Mesenchymal stem cell (in vitro differentiated cells and primary cell): ENCODE measurements around the gene CD4.

Experiments used
- DNase-seq: peaks from one replicate; pipeline ENCODE4 v3.0.0-alpha.2; 2013
- H2AFZ ChIP-seq: one replicate; pipeline ENCODE4 v1.6.1; 2013; ENCODE audit warnings: low read depth, mild to moderate bottlenecking, control low read depth, inconsistent platforms, low read length, moderate library complexity
- H2AK5ac ChIP-seq: 2 replicates; pipeline ENCODE4 v1.6.1; 2013; ENCODE audit warnings: low read length, moderate library complexity, mild to moderate bottlenecking, inconsistent platforms; ENCODE audit not compliant: severe bottlenecking
- H2BK120ac ChIP-seq: one replicate; pipeline ENCODE4 v1.6.1; 2013; ENCODE audit warnings: low read depth, mild to moderate bottlenecking, inconsistent platforms, low read length, moderate library complexity
- H2BK12ac ChIP-seq, 2 experiments: one replicate each; pipeline ENCODE4 v1.6.1; 2013; ENCODE audit warnings: inconsistent platforms in 2 of 2, low read length in 2 of 2, mild to moderate bottlenecking in 2 of 2, moderate library complexity in 2 of 2, control low read depth in 1 of 2
- H2BK15ac ChIP-seq: one replicate; pipeline ENCODE4 v1.6.1; 2013; ENCODE audit warnings: mild to moderate bottlenecking, low read depth, inconsistent platforms; ENCODE audit not compliant: poor library complexity, severe bottlenecking
- H2BK5ac ChIP-seq: 2 replicates; pipeline ENCODE4 v1.6.1; 2013; ENCODE audit warnings: low read depth, mild to moderate bottlenecking, low read length, control low read depth, inconsistent platforms; ENCODE audit not compliant: poor library complexity, severe bottlenecking
- H3K14ac ChIP-seq, 2 experiments: one replicate each; pipeline ENCODE4 v1.6.1; 2013; ENCODE audit warnings: inconsistent platforms in 2 of 2, low read length in 2 of 2, control low read depth in 1 of 2, mild to moderate bottlenecking in 1 of 2, moderate library complexity in 1 of 2
- H3K18ac ChIP-seq, 2 experiments: one replicate each; pipeline ENCODE4 v1.6.1; 2013; ENCODE audit warnings: inconsistent platforms in 2 of 2, low read length in 2 of 2, control low read depth in 1 of 2, low read depth in 1 of 2, mild to moderate bottlenecking in 1 of 2
- H3K23ac ChIP-seq, 2 experiments: one replicate each; pipeline ENCODE4 v1.6.1; 2013; ENCODE audit warnings: inconsistent platforms in 2 of 2, low read length in 2 of 2, mild to moderate bottlenecking in 2 of 2, moderate library complexity in 2 of 2, control low read depth in 1 of 2
- H3K27ac ChIP-seq: 2 replicates; pipeline ENCODE4 v1.5.1; 2013; ENCODE audit warnings: mild to moderate bottlenecking, moderate library complexity, low read length, control low read depth, inconsistent platforms; ENCODE audit not compliant: poor library complexity, severe bottlenecking
- H3K27me3 ChIP-seq, 2 experiments: 2 replicates each; pipeline versions ENCODE4 v1.6.1 to v1.7.0; 2013; ENCODE audit warnings: low read length in 2 of 2, mild to moderate bottlenecking in 2 of 2, moderate library complexity in 2 of 2, control low read depth in 1 of 2, inconsistent platforms in 1 of 2; ENCODE audit not compliant: control insufficient read depth in 1 of 2, insufficient read depth in 1 of 2
- H3K36me3 ChIP-seq, 2 experiments: 2 replicates each; pipeline versions ENCODE4 v1.6.1 to v1.7.0; 2013; ENCODE audit warnings: low read length in 2 of 2, control low read depth in 1 of 2, inconsistent platforms in 1 of 2, low read depth in 1 of 2, mild to moderate bottlenecking in 1 of 2; ENCODE audit not compliant: insufficient read depth in 2 of 2, control insufficient read depth in 1 of 2
- H3K4ac ChIP-seq, 2 experiments: one replicate each; pipeline ENCODE4 v1.6.1; 2013; ENCODE audit warnings: inconsistent platforms in 2 of 2, low read length in 2 of 2, mild to moderate bottlenecking in 2 of 2, moderate library complexity in 2 of 2, control low read depth in 1 of 2, low read depth in 1 of 2
- H3K4me1 ChIP-seq: 2 replicates; pipeline ENCODE4 v1.6.1; 2013; ENCODE audit warnings: low read depth, low read length, control low read depth; ENCODE audit not compliant: control insufficient read depth, insufficient read depth
- H3K4me2 ChIP-seq: 2 replicates; pipeline ENCODE4 v1.6.1; 2013; ENCODE audit warnings: low read length, mild to moderate bottlenecking, inconsistent platforms; ENCODE audit not compliant: poor library complexity, severe bottlenecking
- H3K4me3 ChIP-seq, 2 experiments: 2 replicates each; pipeline versions ENCODE4 v1.5.1 to v1.7.0; 2013; ENCODE audit warnings: low read length in 2 of 2, mild to moderate bottlenecking in 2 of 2, control low read depth in 1 of 2, low read depth in 1 of 2; ENCODE audit not compliant: insufficient read depth in 1 of 2
- H3K79me1 ChIP-seq: replicated peaks from 2 replicates; pipeline ENCODE4 v1.6.1; 2013; ENCODE audit warnings: mild to moderate bottlenecking, control low read depth, low read length, inconsistent platforms; ENCODE audit not compliant: poor library complexity, severe bottlenecking
- H3K9ac ChIP-seq: 2 replicates; pipeline ENCODE4 v1.7.0; 2013; ENCODE audit warnings: mild to moderate bottlenecking, low read length, moderate library complexity
- H3K9me3 ChIP-seq: 2 replicates; pipeline ENCODE4 v1.7.0; 2013; ENCODE audit warnings: mild to moderate bottlenecking, low read length; ENCODE audit not compliant: control insufficient read depth
- H4K8ac ChIP-seq: one replicate; pipeline ENCODE4 v1.6.1; 2013; ENCODE audit warnings: inconsistent platforms, mild to moderate bottlenecking, low read length, moderate library complexity
- H4K91ac ChIP-seq: one replicate; pipeline ENCODE4 v1.6.1; 2013; ENCODE audit warnings: mild to moderate bottlenecking, low read length, inconsistent platforms
- WGBS: methylation state at CpG from one replicate; pipeline ENCODE4 v1.1.7; 2013; ENCODE audit warnings: mixed read lengths; 5-methylcytosine and 5-hydroxymethylcytosine counted together

Gene CD4

GRCh38 chr12:6759741-6760140 is 29.6 kb upstream of the CD4 start:
- Histone ChIP-seq H3K36me3 (no peaks in the 10 kb centered on the region), H3K9ac (no peak overlapping the region), H2AK5ac (no peak overlapping the region), H4K91ac (no peak overlapping the region), H3K18ac (no peak overlapping the region), H3K4me2 (no peak overlapping the region), H3K79me1 (no peaks in the 10 kb centered on the region), H3K27ac (no peak overlapping the region), H3K23ac (no peak overlapping the region), H2BK5ac (no peak overlapping the region), H3K27me3 (no peaks in the 10 kb centered on the region), H2AFZ (no peak overlapping the region), H2BK12ac (no peak overlapping the region), H2BK120ac (no peak overlapping the region), H3K4me1 (peaks cover 5% of the 10 kb centered on the region), H3K4me3 (no peak overlapping the region), H3K9me3 (no peaks in the 10 kb centered on the region), H3K4ac (no peak overlapping the region), H3K14ac (no peak overlapping the region), H4K8ac (no peak overlapping the region), H2BK15ac (no peak overlapping the region)
- WGBS, result 93% methylated on average over 5 of the region's 5 CpGs
- no peak for DNase-seq

- peaks cover 18% of the 10 kb centered on the region for H3K4me1 ChIP-seq
- peak overlapping the region; percentile 71 for H4K8ac ChIP-seq
- H3K9me3 ChIP-seq, result no peaks in the 10 kb centered on the region
- H2BK15ac ChIP-seq, result peak overlapping the region; percentile 55
- 74% methylated on average over 3 of the region's 4 CpGs for WGBS
- H4K91ac ChIP-seq, result peak overlapping the region; percentile 67
- H3K79me1 ChIP-seq, result no peaks in the 10 kb centered on the region
- peak overlapping the region; percentile 71 for H2BK120ac ChIP-seq
- peak overlapping the region; percentile 82 to 90 for H3K18ac ChIP-seq
- H2BK12ac ChIP-seq, result peak overlapping the region; percentile 75 to 82
- H3K27ac ChIP-seq, result peak overlapping the region; percentile 97
- H2BK5ac ChIP-seq, result peak overlapping the region; percentile 48
- no peaks in the 10 kb centered on the region for H3K36me3 ChIP-seq
- H2AFZ ChIP-seq, result no peak overlapping the region
- H3K4me2 ChIP-seq, result no peak overlapping the region
- H3K23ac ChIP-seq, result no peak overlapping the region
- no peaks in the 10 kb centered on the region for H3K27me3 ChIP-seq
- H3K4ac ChIP-seq, result peak overlapping the region; percentile 76 to 98
- no peak overlapping the region for H3K14ac ChIP-seq
- no peak for DNase-seq
- H3K9ac ChIP-seq, result peak overlapping the region; percentile 68
- peak overlapping the region in 1 of 2 experiments; percentile 61 for H3K4me3 ChIP-seq
- H2AK5ac ChIP-seq, result peak overlapping the region; percentile 99
Observed at GRCh38 chr12:6763380-6763779, 25.9 kb upstream of the CD4 start.

- Histone ChIP-seq H2AFZ (no peak overlapping the region), H3K14ac (no peak overlapping the region), H2BK120ac (peak overlapping the region; percentile 71), H4K8ac (peak overlapping the region; percentile 71), H3K4ac (peak overlapping the region in 1 of 2 experiments; percentile 98), H3K18ac (peak overlapping the region; percentile 82 to 90), H3K9me3 (no peaks in the 10 kb centered on the region), H2BK12ac (peak overlapping the region; percentile 57 to 82), H3K4me3 (peak overlapping the region in 1 of 2 experiments; percentile 61), H3K9ac (peak overlapping the region; percentile 68), H2BK15ac (peak overlapping the region; percentile 55), H3K4me2 (peak overlapping the region; percentile 55), H3K79me1 (no peaks in the 10 kb centered on the region), H2AK5ac (peak overlapping the region; percentile 99), H3K4me1 (peaks cover 26% of the 10 kb centered on the region), H3K27ac (peak overlapping the region; percentile 97), H3K27me3 (no peaks in the 10 kb centered on the region), H3K36me3 (no peaks in the 10 kb centered on the region), H2BK5ac (peak overlapping the region; percentile 48), H3K23ac (no peak overlapping the region), H4K91ac (peak overlapping the region; percentile 67)
- WGBS, result under 1% methylated on average over 16 of the region's 16 CpGs
- peak; percentile 100 for DNase-seq
Observed at GRCh38 chr12:6764011-6764828, 25.1 kb upstream of the CD4 start.

GRCh38 chr12:6765048-6765633 is 24.2 kb upstream of the CD4 start:
- H2BK12ac ChIP-seq, result peak overlapping the region; percentile 65 to 93
- H3K14ac ChIP-seq, result no peak overlapping the region
- H3K4me3 ChIP-seq, result peak overlapping the region in 1 of 2 experiments; percentile 76
- peaks cover 32% of the 10 kb centered on the region for H3K4me1 ChIP-seq
- peaks cover 5 to 9% of the 10 kb centered on the region in 2 experiments for H3K36me3 ChIP-seq
- no peak overlapping the region for H2AFZ ChIP-seq
- H3K18ac ChIP-seq, result peak overlapping the region; percentile 45 to 94
- no peak overlapping the region for H2BK15ac ChIP-seq
- 13% methylated on average over 6 of the region's 7 CpGs for WGBS
- H4K8ac ChIP-seq, result peak overlapping the region; percentile 29
- H3K23ac ChIP-seq, result no peak overlapping the region
- peak overlapping the region; percentile 53 for H2BK5ac ChIP-seq
- H3K4ac ChIP-seq, result peak overlapping the region; percentile 19 to 91
- H3K4me2 ChIP-seq, result peak overlapping the region; percentile 51
- peaks cover 6% of the 10 kb centered on the region for H3K79me1 ChIP-seq
- H2BK120ac ChIP-seq, result peak overlapping the region; percentile 67
- no peaks in the 10 kb centered on the region for H3K27me3 ChIP-seq
- peak; percentile 38 for DNase-seq
- peak overlapping the region; percentile 99 for H2AK5ac ChIP-seq
- peak overlapping the region; percentile 62 for H4K91ac ChIP-seq
- no peaks in the 10 kb centered on the region for H3K9me3 ChIP-seq
- peak overlapping the region; percentile 72 for H3K9ac ChIP-seq
- H3K27ac ChIP-seq, result peak overlapping the region; percentile 92
